NCI-H2196 treated with DMSO at 0.1 percent for 48 hours (cell line): Measurements from ENCODE around the gene MRPS23.

Experiments used
- DNase-seq: peaks from one replicate; lab custom pipeline; 2025; ENCODE audit not compliant: unreplicated experiment; lab: John Stamatoyannopoulos, UW

Gene MRPS23

GRCh38 chr17:57879437-57880085 lies 29.7 kb upstream of the MRPS23 start:
- DNase-seq: peak; percentile 21

GRCh38 chr17:57877803-57878377 lies 28.0 kb upstream of the MRPS23 start:
- no peak for DNase-seq

- DNase-seq: no peak
Observed at GRCh38 chr17:57876866-57877237, 27.0 kb upstream of the MRPS23 start.

- DNase-seq: no peak
Observed at GRCh38 chr17:57876023-57876865, 26.4 kb upstream of the MRPS23 start.

- peak; percentile 78 for DNase-seq
Observed at GRCh38 chr17:57875290-57876022, 25.6 kb upstream of the MRPS23 start.

- no peak for DNase-seq
Observed at GRCh38 chr17:57874434-57875289, 24.8 kb upstream of the MRPS23 start.

GRCh38 chr17:57874058-57874419 lies 24.2 kb upstream of the MRPS23 start:
- DNase-seq: no peak

GRCh38 chr17:57873261-57874057 lies 23.6 kb upstream of the MRPS23 start:
- no peak for DNase-seq

- DNase-seq: no peak
Observed at GRCh38 chr17:57872536-57872935, 22.7 kb upstream of the MRPS23 start.

- DNase-seq: no peak
Observed at GRCh38 chr17:57871863-57872262, 22.0 kb upstream of the MRPS23 start.

- no peak for DNase-seq
Observed at GRCh38 chr17:57871155-57871554, 21.3 kb upstream of the MRPS23 start.

- no peak for DNase-seq
Observed at GRCh38 chr17:57870283-57870635, 20.4 kb upstream of the MRPS23 start.

- no peak for DNase-seq
Observed at GRCh38 chr17:57869617-57870282, 19.9 kb upstream of the MRPS23 start.

GRCh38 chr17:57868910-57869616 lies 19.2 kb upstream of the MRPS23 start:
- no peak for DNase-seq

- DNase-seq: peak; percentile 56
Observed at GRCh38 chr17:57868007-57868909, 18.4 kb upstream of the MRPS23 start.

GRCh38 chr17:57867126-57867525 lies 17.3 kb upstream of the MRPS23 start:
- no peak for DNase-seq

- no peak for DNase-seq
Observed at GRCh38 chr17:57866723-57867122, 16.9 kb upstream of the MRPS23 start.

- no peak for DNase-seq
Observed at GRCh38 chr17:57866319-57866718, 16.5 kb upstream of the MRPS23 start.
